HCT116 (cell line): Measurements from ENCODE around the gene AGBL1. TPM values are rescaled to one million over a fixed set of nuclear protein-coding genes. Genes with fewer than 3 reads are reported as not detected.

Source experiments
- ATAC-seq: fragments of 200-7000 bp; cut with Tn5 transposase; 2 replicates; pipeline ENCODE4 v1.9.1; 2020; ENCODE audit warnings: mild to moderate bottlenecking, moderate library complexity
- BruUV-seq: library from RNA; stranded (reverse); fragments of 400-500 nt; replicated peaks from 2 replicates; lab custom pipeline; 2021; lab: Mats Ljungman, UMichigan
- CTCF ChIA-PET: fragments of 300-600 bp; sonication (Branson Sonifier 250); formaldehyde crosslinking; loops from one replicate; lab custom pipeline; 2021; ENCODE audit warnings: antibody characterized with exemption; lab: Charles Lee
- POLR2A ChIA-PET: fragments of 300-600, 350-600 bp; sonication (Branson Sonifier 250); formaldehyde crosslinking; loops from one replicate; lab custom pipeline; 2021; ENCODE audit warnings: antibody characterized with exemption; lab: Charles Lee
- RAD21 ChIA-PET, 2 experiments: fragments of 300-600 bp; sonication (Branson Sonifier 250); formaldehyde crosslinking; loops; one replicate each; lab custom pipeline; 2023; ENCODE audit warnings: low total read pairs in 2 of 2; ENCODE audit not compliant: uncharacterized antibody in 2 of 2, unreplicated experiment in 2 of 2, low non-redundant PET in 1 of 2; lab: Charles Lee
- DNase-seq: peaks from one replicate; pipeline ENCODE4 v3.0.0-alpha.2; 2010; ENCODE audit warnings: low read depth, low spot score
- H2AFZ ChIP-seq: fragments of 200-600 bp; shearing (Covaris generic), sonication (generic); 2 replicates; pipeline ENCODE4 v1.6.1; 2017; ENCODE audit warnings: low read depth, mixed run types, mixed read lengths, antibody characterized with exemption, low read length; ENCODE audit not compliant: poor library complexity, severe bottlenecking
- H3K27ac ChIP-seq: 2 replicates; pipeline ENCODE4 v1.5.1; 2012; ENCODE audit warnings: low read depth, low read length
- H3K27me3 ChIP-seq: fragments of 200-600 bp; sonication (generic); 2 replicates; pipeline ENCODE4 v1.6.1; 2016; ENCODE audit warnings: mixed run types, low read length, mixed read lengths; ENCODE audit not compliant: insufficient read depth
- H3K36me3 ChIP-seq, 2 experiments: fragments of 200-500 bp in 1 of 2; fragments of 200-600 bp in 1 of 2; sonication (Bioruptor generic) in 1 of 2; sonication (generic) in 1 of 2; 2 replicates each; pipeline versions ENCODE4 v1.5.1 to v1.6.1; 2014 to 2016; ENCODE audit warnings: low read length in 2 of 2, inconsistent platforms in 1 of 2, mixed read lengths in 1 of 2, mixed run types in 1 of 2; ENCODE audit not compliant: insufficient read depth in 2 of 2, control insufficient read depth in 1 of 2
- H3K4me1 ChIP-seq, 2 experiments: fragments of 200-600 bp in 1 of 2; sonication (generic) in 1 of 2; 2 replicates each; pipeline versions ENCODE4 v1.5.1 to v1.6.1; 2012 to 2017; ENCODE audit warnings: low read length in 2 of 2, inconsistent platforms in 1 of 2, mild to moderate bottlenecking in 1 of 2, mixed read lengths in 1 of 2, mixed run types in 1 of 2, moderate library complexity in 1 of 2; ENCODE audit not compliant: insufficient read depth in 2 of 2, control insufficient read depth in 1 of 2
- H3K4me2 ChIP-seq: fragments of 200-600 bp; sonication (generic); 2 replicates; pipeline ENCODE4 v1.6.1; 2017; ENCODE audit warnings: mixed run types, low read length, mixed read lengths
- H3K4me3 ChIP-seq, 2 experiments: fragments of 200-600 bp in 1 of 2; sonication (generic) in 1 of 2; replicated peaks in 1 of 2; 2 replicates each; pipeline ENCODE4 v1.5.1; 2011 to 2016; ENCODE audit warnings: low read length in 2 of 2, control low read depth in 1 of 2, low read depth in 1 of 2, mild to moderate bottlenecking in 1 of 2, mixed read lengths in 1 of 2, mixed run types in 1 of 2
- H3K79me2 ChIP-seq: fragments of 200-600 bp; sonication (generic); 2 replicates; pipeline ENCODE4 v1.6.1; 2017; ENCODE audit warnings: mild to moderate bottlenecking, mixed run types, low read length, moderate library complexity, mixed read lengths; ENCODE audit not compliant: insufficient read depth
- H3K9ac ChIP-seq: fragments of 200-600 bp; sonication (generic); 2 replicates; pipeline ENCODE4 v1.6.1; 2016; ENCODE audit warnings: low read length, mixed read lengths
- H3K9me2 ChIP-seq: fragments of 200-600 bp; sonication (generic), shearing (Covaris generic); 2 replicates; pipeline ENCODE4 v1.6.1; 2017; ENCODE audit warnings: mixed run types, mild to moderate bottlenecking, moderate library complexity; ENCODE audit not compliant: insufficient read depth
- H3K9me3 ChIP-seq, 2 experiments: fragments of 200-500 bp in 1 of 2; fragments of 200-600 bp in 1 of 2; sonication (Bioruptor generic) in 1 of 2; sonication (generic) in 1 of 2; 2 replicates each; pipeline ENCODE4 v1.6.1; 2014 to 2017; ENCODE audit warnings: low read length in 2 of 2, mixed read lengths in 2 of 2, inconsistent platforms in 1 of 2, low read depth in 1 of 2, mild to moderate bottlenecking in 1 of 2, mixed run types in 1 of 2, moderate library complexity in 1 of 2; ENCODE audit not compliant: control insufficient read depth in 1 of 2, insufficient read depth in 1 of 2
- H4K20me1 ChIP-seq: fragments of 200-600 bp; sonication (generic), shearing (Covaris generic); 2 replicates; pipeline ENCODE4 v1.6.1; 2017; ENCODE audit warnings: mixed run types, mild to moderate bottlenecking, moderate library complexity; ENCODE audit not compliant: insufficient read depth
- ATF3 ChIP-seq: IDR thresholded peaks from 2 replicates; pipeline ENCODE4 v1.6.1; 2012
- CBX3 ChIP-seq: IDR thresholded peaks from 2 replicates; pipeline ENCODE4 v1.6.1; 2012; ENCODE audit warnings: low read depth
- CEBPB ChIP-seq: IDR thresholded peaks from 2 replicates; pipeline ENCODE4 v1.6.1; 2012; ENCODE audit warnings: low read depth
- EGR1 ChIP-seq: IDR thresholded peaks from 2 replicates; pipeline ENCODE4 v1.6.1; 2012; ENCODE audit warnings: low read depth
- ELF1 ChIP-seq: IDR thresholded peaks from 2 replicates; pipeline ENCODE4 v1.6.1; 2012; ENCODE audit warnings: low read depth, borderline replicate concordance
- EZH2phosphoT487 ChIP-seq: fragments of 200-600 bp; IDR thresholded peaks from 2 replicates; pipeline ENCODE4 v1.6.1; 2018; ENCODE audit warnings: antibody characterized with exemption, borderline replicate concordance
- FOSL1 ChIP-seq: IDR thresholded peaks from 2 replicates; pipeline ENCODE4 v1.6.1; 2012; ENCODE audit warnings: low read depth
- JUND ChIP-seq: IDR thresholded peaks from 2 replicates; pipeline ENCODE4 v1.6.1; 2012
- MAX ChIP-seq: IDR thresholded peaks from 2 replicates; pipeline ENCODE4 v1.6.1; 2012
- POLR2A ChIP-seq: IDR thresholded peaks from 2 replicates; pipeline ENCODE4 v1.7.0; 2011; ENCODE audit warnings: borderline replicate concordance; ENCODE audit not compliant: insufficient read depth, insufficient read length; ENCODE audit errors: extremely low read depth
- POLR2AphosphoS5 ChIP-seq: IDR thresholded peaks from 2 replicates; pipeline ENCODE4 v1.6.1; 2011; ENCODE audit warnings: mild to moderate bottlenecking, low read depth, low read length, moderate library complexity
- RAD21 ChIP-seq: IDR thresholded peaks from 2 replicates; pipeline ENCODE4 v1.6.1; 2012; ENCODE audit warnings: low read depth, mild to moderate bottlenecking
- SIN3A ChIP-seq: IDR thresholded peaks from 2 replicates; pipeline ENCODE4 v1.6.1; 2012; ENCODE audit warnings: low read depth
- SP1 ChIP-seq: IDR thresholded peaks from 2 replicates; pipeline ENCODE4 v1.6.1; 2012; ENCODE audit warnings: low read depth
- TCF7L2 ChIP-seq: IDR thresholded peaks from 2 replicates; pipeline ENCODE4 v1.7.0; 2011; ENCODE audit warnings: borderline replicate concordance, inconsistent platforms; ENCODE audit not compliant: insufficient read depth, insufficient read length; ENCODE audit errors: extremely low read depth
- YY1 ChIP-seq: IDR thresholded peaks from 2 replicates; pipeline ENCODE4 v1.6.1; 2011; ENCODE audit warnings: low read length, low read depth, moderate library complexity, mild to moderate bottlenecking; ENCODE audit not compliant: insufficient replicate concordance; ENCODE audit errors: extremely low read depth
- ZNF274 ChIP-seq: fragments of 200-500 bp; sonication (Bioruptor generic); IDR thresholded peaks from 2 replicates; pipeline ENCODE4 v1.6.1; 2014; ENCODE audit warnings: mild to moderate bottlenecking, low read depth, low read length, inconsistent platforms
- intact Hi-C: fragments of 100-400 bp; cut with micrococcal nuclease; formaldehyde crosslinking; loops from 2 replicates; pipeline ENCODE4 v1.10.0; 2022
- total RNA-seq: library from RNA; stranded (reverse); gene quantifications from one replicate; pipeline ENCODE4 v1.2.1, GENCODE V29; 2021; ENCODE audit not compliant: unreplicated experiment
- TF ChIP-seq, protein P1 (sequence below), 3 experiments: fragments of 200-600 bp in 1 of 3; sonication (generic) in 1 of 3; IDR thresholded peaks in 2 of 3; conservative IDR thresholded peaks in 1 of 3; 2 replicates each; pipeline ENCODE4 v1.5.1; 2012 to 2017; ENCODE audit warnings: low read depth in 2 of 3, low read length in 2 of 3, antibody characterized with exemption in 1 of 3, borderline replicate concordance in 1 of 3, control low read depth in 1 of 3, mild to moderate bottlenecking in 1 of 3, mixed read lengths in 1 of 3, mixed run types in 1 of 3, moderate library complexity in 1 of 3; ENCODE audit not compliant: insufficient read depth in 1 of 3
- TF ChIP-seq, protein P2 (sequence below): IDR thresholded peaks from 2 replicates; pipeline ENCODE4 v1.6.1; 2012; ENCODE audit warnings: low read depth
- TF ChIP-seq, protein P3 (sequence below): IDR thresholded peaks from 2 replicates; pipeline ENCODE4 v1.6.1; 2011; ENCODE audit warnings: mild to moderate bottlenecking, low read length, moderate library complexity; ENCODE audit not compliant: insufficient replicate concordance; ENCODE audit errors: extremely low read depth

AGBL1 gene
- total RNA-seq, 1 experiment from 2014 or later: not detected

DNA sequence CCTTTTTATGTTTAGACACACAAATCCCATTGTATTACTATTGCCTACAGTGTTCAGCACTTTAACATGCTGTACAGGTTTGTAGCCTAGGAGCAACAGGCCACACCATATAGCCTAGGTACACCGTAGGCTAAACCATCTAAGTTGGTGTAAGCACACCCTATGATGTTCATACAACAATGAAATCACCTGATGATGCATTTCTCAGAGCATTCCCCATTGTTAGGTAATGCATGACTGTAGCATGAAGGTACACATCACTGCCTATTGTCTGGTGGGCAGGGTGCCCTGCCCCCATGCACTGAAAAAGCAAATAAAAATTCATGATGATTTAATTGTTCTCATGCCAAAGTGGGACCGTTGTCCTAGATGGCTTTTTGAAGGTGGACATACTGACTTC is 183.6 kb downstream of the AGBL1 start:
- Histone ChIP-seq H3K4me1 (no peaks in the 10 kb centered on the region), H2AFZ (no peak overlapping the region), H3K27me3 (no peaks in the 10 kb centered on the region), H3K79me2 (no peaks in the 10 kb centered on the region), H3K27ac (no peak overlapping the region), H3K36me3 (no peaks in the 10 kb centered on the region), H3K9ac (no peak overlapping the region), H3K4me2 (no peak overlapping the region), H3K9me2 (no peaks in the 10 kb centered on the region)
- DNase-seq: no peak
- ChIA-PET RAD21 (no interaction called here), CTCF (no interaction called here)
- no TSS peak for BruUV-seq
- TF ChIP-seq SIN3A (no peak), ELF1 (no peak), RAD21 (no peak), FOSL1 (no peak), MAX (no peak), EGR1 (no peak), YY1 (no peak), JUND (no peak), EZH2phosphoT487 (no peak), CBX3 (no peak), TCF7L2 (no peak), ATF3 (no peak), ZNF274 (no peak), POLR2A (no peak), SP1 (no peak), CEBPB (no peak), POLR2AphosphoS5 (no peak)
- TF ChIP-seq, protein P1, sequence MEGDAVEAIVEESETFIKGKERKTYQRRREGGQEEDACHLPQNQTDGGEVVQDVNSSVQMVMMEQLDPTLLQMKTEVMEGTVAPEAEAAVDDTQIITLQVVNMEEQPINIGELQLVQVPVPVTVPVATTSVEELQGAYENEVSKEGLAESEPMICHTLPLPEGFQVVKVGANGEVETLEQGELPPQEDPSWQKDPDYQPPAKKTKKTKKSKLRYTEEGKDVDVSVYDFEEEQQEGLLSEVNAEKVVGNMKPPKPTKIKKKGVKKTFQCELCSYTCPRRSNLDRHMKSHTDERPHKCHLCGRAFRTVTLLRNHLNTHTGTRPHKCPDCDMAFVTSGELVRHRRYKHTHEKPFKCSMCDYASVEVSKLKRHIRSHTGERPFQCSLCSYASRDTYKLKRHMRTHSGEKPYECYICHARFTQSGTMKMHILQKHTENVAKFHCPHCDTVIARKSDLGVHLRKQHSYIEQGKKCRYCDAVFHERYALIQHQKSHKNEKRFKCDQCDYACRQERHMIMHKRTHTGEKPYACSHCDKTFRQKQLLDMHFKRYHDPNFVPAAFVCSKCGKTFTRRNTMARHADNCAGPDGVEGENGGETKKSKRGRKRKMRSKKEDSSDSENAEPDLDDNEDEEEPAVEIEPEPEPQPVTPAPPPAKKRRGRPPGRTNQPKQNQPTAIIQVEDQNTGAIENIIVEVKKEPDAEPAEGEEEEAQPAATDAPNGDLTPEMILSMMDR (IDR thresholded peaks at IDR 0.05 in 2 of 3, conservative IDR thresholded peaks at IDR 0.05 in 1 of 3; ENCODE audit: borderline replicate concordance in 1 of 3, insufficient read depth in 1 of 3, low read depth in 2 of 3, low read length in 2 of 3): no peak
- TF ChIP-seq, protein P2, sequence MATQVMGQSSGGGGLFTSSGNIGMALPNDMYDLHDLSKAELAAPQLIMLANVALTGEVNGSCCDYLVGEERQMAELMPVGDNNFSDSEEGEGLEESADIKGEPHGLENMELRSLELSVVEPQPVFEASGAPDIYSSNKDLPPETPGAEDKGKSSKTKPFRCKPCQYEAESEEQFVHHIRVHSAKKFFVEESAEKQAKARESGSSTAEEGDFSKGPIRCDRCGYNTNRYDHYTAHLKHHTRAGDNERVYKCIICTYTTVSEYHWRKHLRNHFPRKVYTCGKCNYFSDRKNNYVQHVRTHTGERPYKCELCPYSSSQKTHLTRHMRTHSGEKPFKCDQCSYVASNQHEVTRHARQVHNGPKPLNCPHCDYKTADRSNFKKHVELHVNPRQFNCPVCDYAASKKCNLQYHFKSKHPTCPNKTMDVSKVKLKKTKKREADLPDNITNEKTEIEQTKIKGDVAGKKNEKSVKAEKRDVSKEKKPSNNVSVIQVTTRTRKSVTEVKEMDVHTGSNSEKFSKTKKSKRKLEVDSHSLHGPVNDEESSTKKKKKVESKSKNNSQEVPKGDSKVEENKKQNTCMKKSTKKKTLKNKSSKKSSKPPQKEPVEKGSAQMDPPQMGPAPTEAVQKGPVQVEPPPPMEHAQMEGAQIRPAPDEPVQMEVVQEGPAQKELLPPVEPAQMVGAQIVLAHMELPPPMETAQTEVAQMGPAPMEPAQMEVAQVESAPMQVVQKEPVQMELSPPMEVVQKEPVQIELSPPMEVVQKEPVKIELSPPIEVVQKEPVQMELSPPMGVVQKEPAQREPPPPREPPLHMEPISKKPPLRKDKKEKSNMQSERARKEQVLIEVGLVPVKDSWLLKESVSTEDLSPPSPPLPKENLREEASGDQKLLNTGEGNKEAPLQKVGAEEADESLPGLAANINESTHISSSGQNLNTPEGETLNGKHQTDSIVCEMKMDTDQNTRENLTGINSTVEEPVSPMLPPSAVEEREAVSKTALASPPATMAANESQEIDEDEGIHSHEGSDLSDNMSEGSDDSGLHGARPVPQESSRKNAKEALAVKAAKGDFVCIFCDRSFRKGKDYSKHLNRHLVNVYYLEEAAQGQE: no peak
- TF ChIP-seq, protein P3, sequence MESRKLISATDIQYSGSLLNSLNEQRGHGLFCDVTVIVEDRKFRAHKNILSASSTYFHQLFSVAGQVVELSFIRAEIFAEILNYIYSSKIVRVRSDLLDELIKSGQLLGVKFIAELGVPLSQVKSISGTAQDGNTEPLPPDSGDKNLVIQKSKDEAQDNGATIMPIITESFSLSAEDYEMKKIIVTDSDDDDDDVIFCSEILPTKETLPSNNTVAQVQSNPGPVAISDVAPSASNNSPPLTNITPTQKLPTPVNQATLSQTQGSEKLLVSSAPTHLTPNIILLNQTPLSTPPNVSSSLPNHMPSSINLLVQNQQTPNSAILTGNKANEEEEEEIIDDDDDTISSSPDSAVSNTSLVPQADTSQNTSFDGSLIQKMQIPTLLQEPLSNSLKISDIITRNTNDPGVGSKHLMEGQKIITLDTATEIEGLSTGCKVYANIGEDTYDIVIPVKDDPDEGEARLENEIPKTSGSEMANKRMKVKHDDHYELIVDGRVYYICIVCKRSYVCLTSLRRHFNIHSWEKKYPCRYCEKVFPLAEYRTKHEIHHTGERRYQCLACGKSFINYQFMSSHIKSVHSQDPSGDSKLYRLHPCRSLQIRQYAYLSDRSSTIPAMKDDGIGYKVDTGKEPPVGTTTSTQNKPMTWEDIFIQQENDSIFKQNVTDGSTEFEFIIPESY: no peak
- TF ChIP-seq, all 23 proteins: peak for 0
- ATAC-seq: no peak
- H3K9me3 ChIP-seq: peaks cover 0 to 5% of the 10 kb centered on the region in 2 experiments; a peak in 2 of 4 replicates
- H3K4me3 ChIP-seq: no peak overlapping the region
- intact Hi-C loops: no loop called here
- H4K20me1 ChIP-seq: no peaks in the 10 kb centered on the region
- POLR2A ChIA-PET: no interaction called here
